ENCODE measurements around the gene PAX7. TPM values are rescaled to one million over a fixed set of nuclear protein-coding genes. Genes with fewer than 3 reads are reported as not detected.

The PAX7 gene
- total and polyA plus RNA-seq, 4 donors = 0.03 TPM; not detected in 3

GRCh38 chr1:18734461-18735223 lies 104.0 kb downstream of the PAX7 start:
- Histone ChIP-seq H3K4me1 (ENCODE audit: control insufficient read depth in 5 of 5, insufficient read depth in 5 of 5, low read length in 5 of 5) (no peaks in the 10 kb centered on the region), H3K27me3 (ENCODE audit: control insufficient read depth in 3 of 3, insufficient read depth in 3 of 3, low read length in 2 of 3) (peaks cover 5 to 49% (median 11%) of the 10 kb centered on the region in 3 donors), H3K9ac (ENCODE audit: insufficient read depth in 1 of 2, low read length in 2 of 2) (no peak overlapping the region), H3K27ac (ENCODE audit: low read depth in 1 of 2, low read length in 1 of 2) (no peak overlapping the region), H3K9me3 (ENCODE audit: control insufficient read depth in 4 of 4, insufficient read depth in 3 of 4, low read length in 3 of 4) (peaks cover 0 to 2% (median 0%) of the 10 kb centered on the region in 4 donors), H3K4me3 (no peak overlapping the region), H3K36me3 (ENCODE audit: control insufficient read depth in 4 of 4, insufficient read depth in 4 of 4, low read length in 4 of 4) (no peaks in the 10 kb centered on the region)
- 46 to 66% methylated on average over 7 of the region's 7 CpGs for WGBS, 2 donors
- ATAC-seq (ENCODE audit: insufficient read depth, low FRiP score) (no peak), DNase-seq (no peak)
- TF ChIP-seq, protein P1, sequence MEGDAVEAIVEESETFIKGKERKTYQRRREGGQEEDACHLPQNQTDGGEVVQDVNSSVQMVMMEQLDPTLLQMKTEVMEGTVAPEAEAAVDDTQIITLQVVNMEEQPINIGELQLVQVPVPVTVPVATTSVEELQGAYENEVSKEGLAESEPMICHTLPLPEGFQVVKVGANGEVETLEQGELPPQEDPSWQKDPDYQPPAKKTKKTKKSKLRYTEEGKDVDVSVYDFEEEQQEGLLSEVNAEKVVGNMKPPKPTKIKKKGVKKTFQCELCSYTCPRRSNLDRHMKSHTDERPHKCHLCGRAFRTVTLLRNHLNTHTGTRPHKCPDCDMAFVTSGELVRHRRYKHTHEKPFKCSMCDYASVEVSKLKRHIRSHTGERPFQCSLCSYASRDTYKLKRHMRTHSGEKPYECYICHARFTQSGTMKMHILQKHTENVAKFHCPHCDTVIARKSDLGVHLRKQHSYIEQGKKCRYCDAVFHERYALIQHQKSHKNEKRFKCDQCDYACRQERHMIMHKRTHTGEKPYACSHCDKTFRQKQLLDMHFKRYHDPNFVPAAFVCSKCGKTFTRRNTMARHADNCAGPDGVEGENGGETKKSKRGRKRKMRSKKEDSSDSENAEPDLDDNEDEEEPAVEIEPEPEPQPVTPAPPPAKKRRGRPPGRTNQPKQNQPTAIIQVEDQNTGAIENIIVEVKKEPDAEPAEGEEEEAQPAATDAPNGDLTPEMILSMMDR (IDR thresholded peaks at IDR 0.05; ENCODE audit: control extremely low read depth, extremely low read depth) = no peak

- H3K4me3 ChIP-seq = no peak overlapping the region
- H3K27ac ChIP-seq (ENCODE audit: low read depth in 1 of 2, low read length in 1 of 2) = no peak overlapping the region
- H3K9ac ChIP-seq (ENCODE audit: insufficient read depth in 1 of 2, low read length in 2 of 2) = no peak overlapping the region
- peaks cover 0 to 2% (median 0%) of the 10 kb centered on the region in 4 donors for H3K9me3 ChIP-seq (ENCODE audit: control insufficient read depth in 4 of 4, insufficient read depth in 3 of 4, low read length in 3 of 4)
- TF ChIP-seq, protein P1 (IDR thresholded peaks at IDR 0.05; ENCODE audit: control extremely low read depth, extremely low read depth) = no peak
- peaks cover 5 to 41% (median 11%) of the 10 kb centered on the region in 3 donors for H3K27me3 ChIP-seq (ENCODE audit: control insufficient read depth in 3 of 3, insufficient read depth in 3 of 3, low read length in 2 of 3)
- no peaks in the 10 kb centered on the region for H3K36me3 ChIP-seq (ENCODE audit: control insufficient read depth in 4 of 4, insufficient read depth in 4 of 4, low read length in 4 of 4)
- no peaks in the 10 kb centered on the region for H3K4me1 ChIP-seq (ENCODE audit: control insufficient read depth in 5 of 5, insufficient read depth in 5 of 5, low read length in 5 of 5)
- DNase-seq = no peak
- ATAC-seq (ENCODE audit: insufficient read depth, low FRiP score) = no peak
- 85 to 89% methylated on average over 22 of the region's 22 CpGs for WGBS, 2 donors
Measured at GRCh38 chr1:18735224-18735997, 104.8 kb downstream of the PAX7 start.

- ATAC-seq (ENCODE audit: insufficient read depth, low FRiP score) (no peak), DNase-seq (no peak)
- H3K9ac ChIP-seq (ENCODE audit: insufficient read depth in 1 of 2, low read length in 2 of 2) = no peak overlapping the region
- WGBS, 2 donors = 61 to 73% methylated on average over 6 of the region's 6 CpGs
- no peaks in the 10 kb centered on the region for H3K4me1 ChIP-seq (ENCODE audit: control insufficient read depth in 5 of 5, insufficient read depth in 5 of 5, low read length in 5 of 5)
- TF ChIP-seq, protein P1 (IDR thresholded peaks at IDR 0.05; ENCODE audit: control extremely low read depth, extremely low read depth) = no peak
- peaks cover 0 to 2% (median 0%) of the 10 kb centered on the region in 4 donors for H3K9me3 ChIP-seq (ENCODE audit: control insufficient read depth in 4 of 4, insufficient read depth in 3 of 4, low read length in 3 of 4)
- H3K27ac ChIP-seq (ENCODE audit: low read depth in 1 of 2, low read length in 1 of 2) = no peak overlapping the region
- no peak overlapping the region for H3K4me3 ChIP-seq
- H3K36me3 ChIP-seq (ENCODE audit: control insufficient read depth in 4 of 4, insufficient read depth in 4 of 4, low read length in 4 of 4) = no peaks in the 10 kb centered on the region
- peaks cover 5 to 39% (median 11%) of the 10 kb centered on the region in 3 donors for H3K27me3 ChIP-seq (ENCODE audit: control insufficient read depth in 3 of 3, insufficient read depth in 3 of 3, low read length in 2 of 3)
Measured at GRCh38 chr1:18736958-18737357, 106.3 kb downstream of the PAX7 start.
